Nephron progenitor cell (in vitro differentiated cells): Measurements from ENCODE around the gene BTBD8.

Source experiments
- DNase-seq: peaks from one replicate; pipeline ENCODE4 v3.0.0; 2021
- H3K27ac Mint-ChIP-seq: 2 replicates; pipeline ENCODE4 v1.8.0; 2021; ENCODE audit warnings: mild to moderate bottlenecking, moderate library complexity, mixed read lengths
- H3K27me3 Mint-ChIP-seq: 2 replicates; pipeline ENCODE4 v1.8.0; 2021; ENCODE audit warnings: mild to moderate bottlenecking, low read depth, mixed read lengths; ENCODE audit not compliant: poor library complexity
- H3K36me3 Mint-ChIP-seq: 2 replicates; pipeline ENCODE4 v1.8.0; 2021; ENCODE audit warnings: low read depth, mixed read lengths
- H3K4me1 Mint-ChIP-seq: 2 replicates; pipeline ENCODE4 v1.8.0; 2021; ENCODE audit warnings: mixed read lengths
- H3K4me3 Mint-ChIP-seq: 2 replicates; pipeline ENCODE4 v1.8.0; 2021; ENCODE audit warnings: mild to moderate bottlenecking, moderate library complexity, mixed read lengths
- H3K9me3 Mint-ChIP-seq: 2 replicates; pipeline ENCODE4 v1.8.0; 2021; ENCODE audit warnings: mild to moderate bottlenecking, moderate library complexity, mixed read lengths
- TF ChIP-seq, protein P1 (sequence below): fragments of 200-600 bp; sonication (generic); IDR thresholded peaks from 2 replicates; pipeline ENCODE4 v1.5.0; 2021; ENCODE audit warnings: antibody characterized with exemption

The BTBD8 gene

DNA sequence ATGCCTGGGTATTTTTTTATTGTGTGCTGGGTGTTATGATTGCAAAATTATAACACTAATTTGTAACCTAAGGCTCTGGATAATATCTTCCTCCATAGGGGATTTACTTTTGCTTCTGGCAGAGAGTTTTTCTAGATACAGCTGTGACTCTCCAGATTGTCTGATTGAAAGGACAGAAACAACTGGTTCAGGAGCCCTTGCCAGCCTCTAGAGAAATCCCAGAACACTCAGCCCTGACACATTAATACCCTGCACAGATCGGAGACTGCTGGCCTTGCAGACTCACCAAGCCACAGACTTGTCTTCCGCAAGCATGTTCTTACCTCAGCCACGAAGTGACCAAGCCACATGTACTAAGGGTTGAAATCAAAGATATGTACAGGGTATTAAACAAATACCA is 148.3 kb downstream of the BTBD8 start:
- H3K27ac Mint-ChIP-seq: no peak overlapping the region
- peaks cover 3% of the 10 kb centered on the region for H3K9me3 Mint-ChIP-seq
- no peak overlapping the region for H3K4me3 Mint-ChIP-seq
- peaks cover 2% of the 10 kb centered on the region for H3K27me3 Mint-ChIP-seq
- TF ChIP-seq, protein P1, sequence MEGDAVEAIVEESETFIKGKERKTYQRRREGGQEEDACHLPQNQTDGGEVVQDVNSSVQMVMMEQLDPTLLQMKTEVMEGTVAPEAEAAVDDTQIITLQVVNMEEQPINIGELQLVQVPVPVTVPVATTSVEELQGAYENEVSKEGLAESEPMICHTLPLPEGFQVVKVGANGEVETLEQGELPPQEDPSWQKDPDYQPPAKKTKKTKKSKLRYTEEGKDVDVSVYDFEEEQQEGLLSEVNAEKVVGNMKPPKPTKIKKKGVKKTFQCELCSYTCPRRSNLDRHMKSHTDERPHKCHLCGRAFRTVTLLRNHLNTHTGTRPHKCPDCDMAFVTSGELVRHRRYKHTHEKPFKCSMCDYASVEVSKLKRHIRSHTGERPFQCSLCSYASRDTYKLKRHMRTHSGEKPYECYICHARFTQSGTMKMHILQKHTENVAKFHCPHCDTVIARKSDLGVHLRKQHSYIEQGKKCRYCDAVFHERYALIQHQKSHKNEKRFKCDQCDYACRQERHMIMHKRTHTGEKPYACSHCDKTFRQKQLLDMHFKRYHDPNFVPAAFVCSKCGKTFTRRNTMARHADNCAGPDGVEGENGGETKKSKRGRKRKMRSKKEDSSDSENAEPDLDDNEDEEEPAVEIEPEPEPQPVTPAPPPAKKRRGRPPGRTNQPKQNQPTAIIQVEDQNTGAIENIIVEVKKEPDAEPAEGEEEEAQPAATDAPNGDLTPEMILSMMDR: no peak
- H3K36me3 Mint-ChIP-seq: no peaks in the 10 kb centered on the region
- no peaks in the 10 kb centered on the region for H3K4me1 Mint-ChIP-seq
- DNase-seq: no peak

DNA sequence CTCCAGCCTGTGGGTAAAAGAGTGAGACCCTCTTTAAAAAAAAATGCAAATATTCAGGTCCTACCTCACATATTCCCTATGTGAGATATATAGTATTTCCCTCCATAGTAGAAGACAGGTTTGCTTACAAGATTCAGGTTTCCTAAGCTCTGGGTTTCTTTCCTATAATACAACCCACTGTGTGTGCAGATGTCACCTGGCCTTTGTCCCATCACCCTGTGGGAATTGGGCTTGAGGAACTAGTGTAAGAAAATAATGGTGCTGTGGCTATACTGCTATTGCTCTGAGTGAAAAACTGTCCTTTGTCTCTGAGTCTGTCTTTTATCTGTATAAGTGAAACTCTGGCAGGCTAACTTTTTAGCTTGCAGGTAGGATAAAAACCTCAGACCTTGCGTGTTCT is 150.6 kb downstream of the BTBD8 start:
- Mint-ChIP-seq H3K9me3 (peaks cover 8% of the 10 kb centered on the region), H3K4me1 (no peaks in the 10 kb centered on the region), H3K36me3 (no peaks in the 10 kb centered on the region), H3K27ac (no peak overlapping the region), H3K27me3 (no peaks in the 10 kb centered on the region), H3K4me3 (no peak overlapping the region)
- no peak for DNase-seq
- TF ChIP-seq, protein P1: no peak
